Dermis microvascular lymphatic vessel endothelial cell (primary cell): Measurements from ENCODE around the gene KMT2C. TPM values are rescaled to one million over a fixed set of nuclear protein-coding genes. Genes with fewer than 3 reads are reported as not detected.
"Not testable (repeated sequence)": the region's sequence is repeated elsewhere in the genome, so short reads cannot be mapped to it uniquely, and the experiment has no call there.

ENCODE experiments used
- DNase-seq, 2 donors: peaks; one replicate each; pipeline versions ENCODE4 v3.0.0 to v3.0.0-alpha.2; 2010; ENCODE audit warnings: low read depth in 2 of 2
- total RNA-seq: library from RNA; depleted of rRNA; stranded (reverse); fragments of >200 nt; gene quantifications from 2 replicates; pipeline ENCODE4 v1.2.1, GENCODE V29; 2014

KMT2C gene
- 20.5 and 29.3 TPM in 2 replicates for total RNA-seq

DNA sequence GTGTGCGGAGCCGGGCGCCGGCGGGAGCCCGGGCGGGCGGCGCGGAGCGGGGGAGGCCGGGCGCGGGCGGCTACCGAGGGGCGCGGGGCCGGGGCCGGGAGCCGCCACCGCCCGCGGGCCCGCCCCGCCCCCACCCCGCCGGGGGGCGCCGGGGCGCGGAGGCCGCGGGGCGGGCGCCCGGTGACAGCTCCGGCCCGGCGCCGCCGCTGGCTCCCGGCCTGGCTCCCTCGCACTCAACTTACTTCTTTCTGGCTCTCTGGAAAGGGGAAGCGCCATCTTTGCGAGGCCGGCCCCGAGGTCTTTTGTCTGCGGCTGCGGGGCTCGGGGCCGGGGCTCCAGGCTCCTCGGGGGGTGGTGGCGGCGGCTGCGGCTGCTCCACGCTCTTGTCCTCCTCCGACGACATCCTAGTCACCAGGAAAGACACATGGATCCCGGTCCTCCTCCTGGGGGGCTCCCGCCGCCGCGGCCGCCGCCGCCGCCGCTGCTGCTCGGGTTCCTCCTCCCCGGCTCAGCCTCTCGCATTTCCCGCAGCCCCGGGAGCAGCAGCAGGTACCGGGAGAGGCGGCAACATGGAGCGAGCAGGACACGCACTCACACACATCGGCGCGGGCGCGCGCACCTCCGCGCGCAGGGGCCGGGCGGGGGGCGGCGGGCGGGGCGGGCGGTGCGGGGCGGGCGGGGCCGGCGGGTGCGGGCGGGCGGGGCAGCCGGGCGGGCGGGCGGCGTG, at the start of gene KMT2C:
Gene KMT2C (minus strand): TSS at position 620 of the 727 bp plus-strand sequence. CDS start 217 bp downstream, at position 403.
- DNase-seq, result peak in 1 of 2 donors; percentile 61

DNA sequence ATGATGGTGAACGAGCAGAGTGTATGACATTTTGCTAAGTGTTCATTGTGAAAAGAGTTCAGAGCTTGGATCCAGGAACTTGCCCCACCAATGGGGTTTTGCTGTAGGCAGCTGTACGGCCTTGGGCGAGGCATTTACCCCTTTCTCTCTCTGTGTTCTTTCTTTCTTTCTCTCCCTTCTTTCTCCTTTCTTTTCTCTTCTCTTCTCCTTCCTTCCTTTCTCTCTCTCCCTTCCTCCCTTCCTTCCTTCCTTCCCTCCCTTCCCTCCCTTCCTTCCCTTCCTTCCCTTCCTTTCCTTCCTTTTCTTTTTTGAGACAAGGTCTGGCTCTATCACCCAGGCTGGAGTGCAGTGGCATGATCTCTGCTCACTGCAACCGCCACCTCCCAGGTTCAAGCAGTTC, 45.3 kb upstream of the KMT2C start:
- no peak for DNase-seq

DNA sequence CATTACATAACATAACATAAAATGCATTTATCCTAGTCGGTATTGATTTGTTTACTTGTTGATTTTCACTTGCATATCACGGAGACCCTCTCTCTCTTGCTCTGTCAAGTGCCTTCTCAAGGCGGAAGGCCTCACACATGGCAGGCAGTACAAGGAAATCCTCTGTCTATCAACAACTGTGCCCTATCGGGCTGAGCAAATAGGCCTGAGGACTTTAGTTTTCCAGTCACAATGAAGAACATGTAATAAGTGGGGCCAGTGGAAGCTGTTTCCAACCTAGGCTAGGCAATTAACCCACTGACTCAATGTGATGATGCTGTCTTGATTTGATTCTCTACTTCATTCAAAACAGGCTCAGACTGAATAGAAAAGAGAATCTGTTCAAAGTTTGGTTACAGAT, 44.9 kb upstream of the KMT2C start:
- DNase-seq, result no peak

DNA sequence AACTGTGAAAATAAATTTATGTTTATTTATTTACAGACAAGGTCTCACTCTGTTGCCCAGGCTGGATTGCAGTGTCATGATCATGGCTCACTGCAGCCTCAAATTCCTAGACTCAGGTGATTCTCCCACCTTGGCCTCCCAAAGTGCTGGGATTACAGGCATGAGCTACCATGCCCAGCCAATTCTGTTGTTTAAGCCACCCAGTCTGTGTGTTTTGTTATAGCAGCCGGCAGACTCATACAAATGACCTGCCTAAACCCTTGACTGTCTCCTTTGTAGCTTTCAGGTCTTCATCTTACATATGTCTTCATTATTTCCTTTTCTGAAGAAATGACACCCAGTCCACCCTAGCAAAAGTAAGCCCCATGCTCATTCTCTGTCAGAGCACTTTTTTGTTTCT, 43.8 kb upstream of the KMT2C start:
- DNase-seq, result no peak

DNA sequence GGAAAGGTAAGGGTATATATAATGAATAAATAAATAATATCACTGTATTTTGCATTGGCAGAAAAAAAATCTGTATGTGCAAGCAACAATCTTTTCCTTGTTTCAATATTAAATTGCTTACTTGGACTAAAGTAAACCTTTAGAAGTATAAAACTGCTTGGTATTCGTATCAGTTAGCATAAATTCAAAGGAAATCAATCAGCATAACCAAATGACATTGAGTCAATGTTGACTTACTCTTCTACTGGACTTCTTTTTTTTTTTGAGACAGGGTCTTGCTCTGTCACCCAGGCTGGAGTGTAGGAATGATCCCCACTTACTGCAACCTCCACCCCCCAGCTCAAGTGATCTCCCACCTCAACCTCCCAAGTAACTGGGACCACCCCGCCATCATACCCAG, 42.3 kb upstream of the KMT2C start:
- DNase-seq, result no peak

DNA sequence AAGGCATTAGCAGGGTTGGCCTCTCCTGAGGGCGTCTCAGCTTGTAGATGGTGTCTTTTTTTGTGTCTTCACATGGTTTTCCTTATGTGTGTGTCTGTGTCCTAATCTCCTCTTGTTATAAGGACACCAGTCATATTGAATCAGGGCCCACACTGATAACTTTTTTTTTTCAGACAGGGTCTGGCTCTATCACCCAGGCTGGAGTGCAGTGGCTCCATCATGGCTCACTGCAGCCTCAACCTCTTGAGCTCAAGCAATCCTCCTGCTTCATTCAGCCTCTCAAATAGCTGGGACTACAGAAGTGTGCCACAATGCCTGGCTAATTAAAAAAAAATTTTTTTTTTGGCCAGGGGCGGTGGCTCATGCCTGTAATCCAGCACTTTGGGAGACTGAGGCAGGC, 41.3 kb upstream of the KMT2C start:
- DNase-seq, result no peak

DNA sequence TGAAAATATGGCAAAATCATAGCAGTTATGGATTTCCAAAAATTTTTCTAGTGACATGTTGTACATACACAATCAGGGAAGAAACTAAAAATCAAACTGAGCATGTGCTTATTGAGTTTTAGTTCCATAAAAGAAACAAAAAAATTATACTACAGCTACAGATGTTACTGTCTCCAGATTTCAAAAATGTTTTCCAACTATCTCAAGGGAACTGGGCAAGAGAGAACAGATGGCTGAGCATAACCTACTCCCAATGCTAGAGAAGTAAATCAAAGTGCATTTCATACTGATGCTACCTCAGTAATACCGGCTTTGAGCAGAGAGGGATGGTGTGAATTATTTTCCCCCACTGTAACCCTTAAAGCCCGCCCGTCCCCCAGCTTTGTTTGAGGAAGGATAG, 40.7 kb upstream of the KMT2C start:
- DNase-seq, result no peak

DNA sequence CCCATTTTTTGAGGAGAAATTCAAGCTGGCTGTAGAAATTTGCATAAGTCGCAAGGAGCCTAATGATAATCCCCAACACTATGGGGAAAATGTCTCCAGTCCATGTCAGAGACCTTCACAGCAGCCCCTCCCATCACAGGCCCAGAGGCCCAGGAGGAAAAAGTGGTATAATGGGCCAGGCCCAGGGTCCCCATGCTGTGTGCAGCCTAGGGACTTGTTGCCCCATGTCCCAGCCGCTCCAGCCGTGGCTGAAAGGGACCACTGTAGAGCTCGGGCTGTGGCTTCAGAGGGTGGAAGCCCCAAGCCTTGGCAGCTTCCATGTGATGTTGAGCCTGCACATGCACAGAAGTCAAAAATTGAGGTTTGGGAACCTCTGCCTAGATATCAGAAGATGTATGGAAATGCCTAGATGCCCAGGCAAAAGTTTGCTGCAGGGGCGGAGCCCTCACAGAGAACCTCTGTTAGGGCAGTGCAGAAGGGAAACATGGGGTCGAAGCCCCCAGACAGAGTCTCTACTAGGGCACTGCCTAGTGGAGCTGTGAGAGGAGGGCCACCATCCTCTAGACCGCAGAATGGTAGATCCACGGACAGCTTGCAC, 35.3 kb upstream of the KMT2C start:
- not testable (repeated sequence) for DNase-seq

DNA sequence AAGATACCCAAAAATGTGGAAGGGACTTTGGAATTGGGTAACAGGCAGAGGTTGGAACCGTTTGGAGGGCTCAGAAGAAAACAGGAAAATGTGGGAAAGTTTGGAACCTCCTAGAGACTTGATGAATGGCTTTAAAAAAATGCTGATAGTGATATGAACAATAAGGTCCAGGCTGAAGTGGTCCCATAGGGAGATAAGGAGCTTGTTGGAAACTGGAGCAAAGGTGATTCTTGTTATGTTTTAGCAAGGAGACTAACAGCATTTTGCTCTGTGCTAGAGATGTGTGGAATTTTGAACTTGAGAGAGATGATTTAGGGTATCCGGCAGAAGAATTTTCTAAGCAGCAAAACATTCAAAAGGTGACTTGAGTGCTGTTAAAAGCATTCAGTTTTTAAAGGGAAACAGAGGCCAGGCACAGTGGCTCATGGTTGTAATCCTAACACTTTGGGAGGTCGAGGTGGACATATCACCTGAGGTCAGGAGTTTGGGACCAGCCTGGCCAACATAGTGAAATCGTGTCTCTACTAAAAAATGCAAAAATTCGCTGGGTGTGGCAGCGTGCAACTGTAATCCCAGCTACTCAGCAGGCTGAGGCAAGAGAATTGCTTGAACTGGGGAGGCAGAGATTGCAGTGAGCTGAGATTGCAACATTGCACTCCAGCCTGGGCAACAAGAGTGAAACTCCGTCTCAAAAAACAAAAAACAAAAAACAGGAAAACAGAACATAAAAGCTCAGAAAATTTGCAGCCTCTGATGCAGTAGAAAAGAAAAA, 34.6 kb upstream of the KMT2C start:
- DNase-seq, result not testable (repeated sequence)

DNA sequence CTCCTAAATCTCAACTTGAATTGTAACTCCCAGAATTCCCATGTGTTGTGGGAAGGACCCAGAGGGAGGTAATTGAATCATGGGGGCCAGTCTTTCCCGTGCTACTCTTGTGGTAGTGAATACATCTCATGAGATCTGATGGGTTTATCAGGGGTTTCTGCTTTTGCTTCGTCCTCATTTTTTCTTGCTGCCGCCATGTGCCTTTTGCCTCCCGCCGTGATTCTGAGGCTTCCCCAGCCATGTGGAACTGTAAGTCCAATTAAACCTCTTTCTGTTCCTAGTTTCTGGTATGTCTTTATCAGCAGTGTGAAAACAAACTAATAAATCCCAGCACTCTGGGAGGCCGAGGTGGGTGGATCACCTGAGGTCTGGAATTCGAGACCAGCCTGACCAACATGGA, 33.8 kb upstream of the KMT2C start:
- DNase-seq, result not testable (repeated sequence)

DNA sequence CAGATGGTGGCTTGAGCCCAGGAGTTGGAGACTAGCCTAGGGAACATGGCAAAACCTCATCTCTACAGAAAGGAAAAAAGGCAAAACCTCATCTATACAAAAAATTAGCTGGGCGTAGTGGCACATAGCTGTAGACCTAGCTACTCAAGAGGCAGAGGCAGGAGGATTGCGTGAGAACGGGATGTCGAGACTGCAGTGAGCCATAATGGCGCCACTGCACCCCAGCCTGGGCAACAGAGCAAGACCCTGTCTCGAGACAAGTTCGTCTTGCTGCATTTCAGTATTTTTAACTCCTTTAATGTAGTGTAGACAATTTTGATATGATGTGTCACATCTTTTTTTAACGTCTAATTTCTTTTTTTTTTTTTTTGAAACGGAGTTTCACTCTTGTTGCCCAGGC, 31.4 kb upstream of the KMT2C start:
- DNase-seq, result no peak

DNA sequence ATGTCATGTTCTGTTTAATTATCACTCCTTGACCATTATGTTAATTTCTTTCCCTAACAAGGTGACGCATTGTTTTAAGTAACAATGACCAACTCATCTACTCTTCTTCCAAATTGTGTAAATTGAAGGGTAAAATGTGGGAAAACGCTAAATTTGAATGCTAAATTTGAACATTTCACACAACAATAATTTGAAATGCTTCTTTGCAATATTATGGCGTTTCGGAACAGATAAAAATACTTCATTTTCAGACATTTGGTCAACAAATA, 29.2 kb upstream of the KMT2C start:
- DNase-seq, result no peak

DNA sequence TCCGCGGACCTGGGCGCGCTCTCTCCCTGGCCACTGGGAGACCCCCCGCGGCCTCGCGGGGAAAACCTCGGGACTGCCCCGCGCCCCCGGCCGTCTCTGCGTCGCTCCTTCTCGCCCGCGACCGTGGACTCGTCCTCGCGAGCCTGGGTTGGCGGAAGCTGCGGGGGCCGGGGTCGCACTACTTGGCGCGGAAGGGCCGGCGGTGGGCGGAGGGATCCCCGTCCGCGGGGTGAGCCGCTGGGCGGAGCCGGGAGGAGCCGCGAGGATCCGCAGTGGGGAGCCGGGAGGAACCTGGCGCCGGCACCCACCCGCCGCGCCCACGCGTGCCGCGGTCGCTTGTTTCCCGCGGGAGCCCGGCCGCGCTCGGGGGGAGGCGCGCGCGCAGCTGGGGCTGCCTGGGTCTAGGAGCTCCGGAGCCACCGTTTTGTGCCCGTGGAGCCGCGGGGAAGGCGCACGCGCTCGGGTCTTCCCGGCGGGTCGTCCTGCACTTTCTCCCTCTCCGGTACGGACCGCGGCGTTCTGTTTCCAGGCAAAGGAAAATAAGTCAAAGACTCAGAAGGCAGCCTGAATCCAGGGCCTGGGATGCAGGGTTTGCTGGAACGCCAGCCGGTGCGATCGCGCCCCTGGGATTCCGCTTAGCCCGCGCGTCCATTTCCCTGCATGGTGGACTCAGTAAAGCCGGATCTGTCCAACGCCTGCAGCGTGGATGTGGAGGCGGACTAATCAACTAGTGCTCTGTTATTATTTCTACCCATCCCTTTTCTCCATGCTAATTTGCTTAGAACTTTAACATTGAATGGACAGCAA, 28.7 kb upstream of the KMT2C start:
- peak; percentile 58 to 84 for DNase-seq

DNA sequence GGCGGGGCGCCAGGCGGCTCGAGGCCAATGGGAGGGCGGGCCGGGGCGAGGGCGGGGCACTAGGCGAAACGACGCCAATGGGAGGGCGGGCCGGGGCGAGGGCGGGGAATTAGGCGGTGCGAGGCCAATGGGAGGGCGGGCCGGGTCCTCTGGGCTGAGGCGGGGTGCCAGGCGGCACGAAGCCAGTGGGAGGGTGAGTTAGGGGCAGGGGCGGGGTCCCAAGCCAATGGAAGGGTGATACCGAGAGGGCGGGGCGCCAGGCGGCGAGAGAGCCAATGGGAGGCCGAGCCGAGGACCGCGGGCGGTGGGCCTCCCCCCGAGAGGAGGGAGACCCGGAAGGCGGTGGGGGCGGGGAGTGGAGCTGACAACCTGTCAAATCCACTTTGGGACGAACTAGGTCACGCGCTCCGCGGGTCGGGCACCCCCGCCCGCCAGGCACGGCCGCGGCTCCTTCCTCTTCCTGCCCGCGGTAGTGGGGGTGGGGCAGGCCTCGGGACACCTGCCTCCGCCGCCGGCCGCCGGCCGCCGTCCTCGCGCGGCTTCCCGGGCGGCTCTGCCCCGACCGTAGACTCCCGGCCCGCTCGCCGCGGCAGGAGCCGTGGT, 28.0 kb upstream of the KMT2C start:
- peak; percentile 97 to 100 for DNase-seq

DNA sequence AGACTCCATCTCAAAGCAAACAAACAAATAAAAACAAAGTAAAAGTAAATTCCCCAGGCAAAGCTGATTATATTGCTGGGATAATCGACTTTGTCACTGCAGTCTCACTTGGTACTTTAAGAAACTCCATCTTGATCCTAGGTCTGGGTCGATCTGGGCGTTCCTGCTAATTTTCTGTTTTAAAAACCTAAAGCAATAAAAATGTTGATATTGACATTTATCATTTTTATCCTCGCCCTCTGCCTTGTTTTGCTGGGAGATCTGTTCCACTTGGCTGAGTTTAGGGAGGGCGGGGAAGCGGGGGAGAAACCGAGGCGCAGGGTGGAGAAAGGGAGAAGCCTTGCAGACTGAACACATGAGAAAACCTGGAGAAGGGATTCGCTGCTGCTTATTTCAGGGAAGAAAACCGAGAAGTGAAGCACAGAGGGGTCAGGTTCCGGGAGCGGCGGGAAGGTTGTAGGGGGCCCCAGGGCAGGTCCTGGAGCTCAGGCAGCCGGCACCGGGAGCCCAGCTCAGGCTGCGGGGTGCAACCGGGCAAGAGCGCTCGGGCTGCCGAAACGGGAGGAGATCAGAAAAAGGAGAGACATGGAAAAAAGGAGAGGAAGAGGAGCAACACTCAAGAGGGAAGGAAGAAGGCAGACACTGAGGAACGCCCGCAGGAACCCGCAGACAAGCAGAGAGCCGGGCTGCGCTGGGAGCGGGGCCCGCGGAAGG, 27.3 kb upstream of the KMT2C start:
- DNase-seq, result peak in 1 of 2 donors; percentile 48

DNA sequence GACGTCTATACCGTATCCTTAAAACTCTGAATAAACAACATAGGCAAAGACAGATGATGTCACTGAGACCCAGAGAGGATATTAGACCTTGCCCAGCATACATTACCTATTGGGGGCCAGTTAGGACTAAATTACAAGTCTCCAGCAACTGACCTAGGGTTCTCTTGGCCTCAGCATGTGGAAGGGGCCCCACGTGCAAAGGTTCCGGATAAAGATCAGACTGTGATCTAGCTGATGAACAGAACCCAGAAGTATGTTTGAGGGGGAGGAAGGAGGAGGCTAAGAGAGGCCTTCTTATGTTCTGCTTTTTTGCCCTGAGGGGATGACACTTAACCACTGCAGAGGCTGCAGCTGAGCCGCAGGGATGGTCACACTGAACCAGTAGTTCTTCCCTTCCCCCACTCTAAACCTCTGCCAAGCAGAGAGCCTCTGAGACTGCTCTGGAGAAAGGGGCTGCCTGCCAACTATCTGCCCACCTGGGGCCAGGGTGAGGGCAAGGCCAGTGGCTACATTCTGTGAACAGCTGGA, 24.0 kb upstream of the KMT2C start:
- DNase-seq, result no peak

DNA sequence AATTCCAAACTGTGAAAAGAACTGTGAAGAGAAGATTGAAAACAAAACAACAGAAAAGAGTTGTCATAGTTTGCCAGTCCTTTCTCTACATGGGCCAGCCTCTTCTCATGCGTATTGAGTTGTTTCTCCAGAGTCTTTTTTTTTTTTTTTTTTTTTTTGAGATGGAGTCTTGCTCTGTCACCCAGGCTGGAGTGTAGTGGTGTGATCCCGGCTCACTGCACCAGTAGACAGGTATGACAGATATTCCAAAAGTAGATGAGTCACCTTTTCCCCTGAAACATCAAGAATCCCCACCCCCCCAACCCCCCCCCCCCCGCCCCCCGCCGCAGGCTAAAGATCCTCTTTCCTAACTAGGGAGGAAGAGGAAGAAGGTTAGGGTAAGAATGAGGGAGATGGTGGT, 15.6 kb upstream of the KMT2C start:
- no peak for DNase-seq

DNA sequence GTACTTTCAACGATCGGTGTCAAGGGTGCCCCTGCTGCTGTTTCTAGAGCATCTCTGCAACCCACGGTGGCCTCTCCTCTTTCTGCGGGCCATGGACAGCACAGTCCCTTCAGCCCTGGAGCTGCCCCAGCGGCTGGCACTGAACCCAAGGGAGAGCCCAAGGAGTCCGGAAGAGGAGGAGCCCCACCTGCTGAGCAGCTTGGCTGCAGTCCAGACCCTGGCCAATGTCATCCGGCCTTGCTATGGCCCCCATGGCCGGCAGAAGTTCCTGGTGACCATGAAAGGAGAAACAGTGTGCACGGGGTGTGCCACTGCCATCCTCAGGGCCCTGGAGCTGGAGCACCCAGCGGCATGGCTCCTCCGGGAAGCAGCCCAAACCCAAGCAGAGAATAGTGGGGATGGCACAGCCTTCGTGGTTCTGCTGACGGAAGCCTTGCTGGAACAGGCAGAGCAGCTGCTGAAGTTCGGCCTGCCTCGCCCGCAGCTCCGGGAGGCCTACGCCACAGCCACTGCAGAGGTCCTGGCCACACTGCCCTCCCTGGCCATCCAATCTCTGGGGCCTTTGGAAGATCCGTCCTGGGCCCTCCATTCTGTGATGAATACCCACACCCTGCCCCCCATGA, 9.7 kb upstream of the KMT2C start:
- DNase-seq, result not testable (repeated sequence)

DNA sequence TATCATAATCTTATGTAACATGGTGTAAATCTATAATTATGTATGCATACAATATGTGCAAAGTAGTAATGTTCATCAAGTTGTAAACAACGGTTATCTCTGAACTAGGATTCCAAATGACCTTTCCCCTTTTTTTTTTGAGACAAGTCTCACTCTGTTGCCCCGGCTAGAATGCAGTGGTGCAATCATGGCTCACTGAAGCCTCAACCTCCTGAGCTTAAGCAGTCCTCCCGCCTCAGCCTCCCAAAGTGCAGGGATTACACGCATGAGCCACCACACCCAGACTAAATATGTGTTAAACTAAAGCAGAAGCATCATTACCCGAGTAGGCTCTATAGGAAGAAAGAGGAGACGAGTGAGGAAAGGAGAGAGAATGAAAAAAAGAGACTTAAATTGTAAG, 7.8 kb upstream of the KMT2C start:
- no peak for DNase-seq

DNA sequence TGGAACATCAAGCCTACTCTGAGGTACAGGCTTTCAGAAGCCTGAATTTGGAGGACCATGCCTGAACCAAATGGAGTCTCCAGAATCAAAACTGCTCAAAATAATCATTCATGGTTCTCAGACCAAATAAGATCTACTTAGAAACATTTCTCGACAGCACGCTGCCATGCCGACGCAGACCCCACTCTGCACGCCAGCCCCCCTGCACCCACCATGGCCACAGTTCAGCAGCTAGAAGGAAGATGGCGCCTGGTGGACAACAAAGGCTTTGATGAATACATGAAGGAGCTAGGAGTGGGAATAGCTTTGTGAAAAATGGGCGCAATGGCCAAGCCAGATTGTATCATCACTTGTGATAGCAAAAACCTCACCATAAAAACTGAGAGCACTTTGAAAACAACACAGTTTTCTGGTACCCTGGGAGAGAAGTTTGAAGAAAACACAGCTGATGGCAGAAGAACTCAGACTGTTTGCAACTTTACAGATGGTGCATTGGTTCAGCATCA, 6.6 kb upstream of the KMT2C start:
- DNase-seq, result no peak
